Measurements from ENCODE around the gene GADD45A. TPM values are rescaled to one million over a fixed set of nuclear protein-coding genes. Genes with fewer than 3 reads are reported as not detected.
A peak's percentile ranks its signal among the peaks of the same experiment; 100 is the strongest.

Gene GADD45A
- total and polyA plus RNA-seq, 9 of the 15 experiments (the other 6 are each of a cell fraction or from before 2014, with no cell fraction given): 21.3 to 156 (median 62.1) TPM

GRCh38 chr1:67682659-67683197 is 2.3 kb upstream of the GADD45A start (continued):
- TF ChIP-seq, protein P1, sequence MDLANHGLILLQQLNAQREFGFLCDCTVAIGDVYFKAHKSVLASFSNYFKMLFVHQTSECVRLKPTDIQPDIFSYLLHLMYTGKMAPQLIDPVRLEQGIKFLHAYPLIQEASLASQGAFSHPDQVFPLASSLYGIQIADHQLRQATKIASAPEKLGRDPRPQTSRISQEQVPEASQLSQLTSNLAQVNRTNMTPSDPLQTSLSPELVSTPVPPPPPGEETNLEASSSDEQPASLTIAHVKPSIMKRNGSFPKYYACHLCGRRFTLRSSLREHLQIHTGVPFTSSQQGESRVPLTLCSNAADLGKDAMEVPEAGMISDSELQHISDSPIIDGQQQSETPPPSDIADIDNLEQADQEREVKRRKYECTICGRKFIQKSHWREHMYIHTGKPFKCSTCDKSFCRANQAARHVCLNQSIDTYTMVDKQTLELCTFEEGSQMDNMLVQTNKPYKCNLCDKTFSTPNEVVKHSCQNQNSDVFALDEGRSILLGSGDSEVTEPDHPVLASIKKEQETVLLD (IDR thresholded peaks at IDR 0.05): no peak
- TF ChIP-seq MNT (conservative IDR thresholded peaks at IDR 0.05) (peak in 1 of 2 experiments; percentile 28; a peak in 2 of 4 replicates), ATF7 (IDR thresholded peaks at IDR 0.05) (peak; percentile 94), HNRNPL (IDR thresholded peaks at IDR 0.05; ENCODE audit: low read depth, low read length) (no peak), STAT6 (CRISPR knock-in tag; IDR thresholded peaks at IDR 0.05) (no peak), ZNF133 (CRISPR knock-in tag; IDR thresholded peaks at IDR 0.05) (no peak), PRMT5 (CRISPR knock-in tag; IDR thresholded peaks at IDR 0.05) (no peak), SAFB (IDR thresholded peaks at IDR 0.05; ENCODE audit: borderline replicate concordance, low read depth, low read length) (no peak), SP1 (CRISPR knock-in tag; IDR thresholded peaks at IDR 0.05) (peak; percentile 47)
- TF ChIP-seq, protein P2, sequence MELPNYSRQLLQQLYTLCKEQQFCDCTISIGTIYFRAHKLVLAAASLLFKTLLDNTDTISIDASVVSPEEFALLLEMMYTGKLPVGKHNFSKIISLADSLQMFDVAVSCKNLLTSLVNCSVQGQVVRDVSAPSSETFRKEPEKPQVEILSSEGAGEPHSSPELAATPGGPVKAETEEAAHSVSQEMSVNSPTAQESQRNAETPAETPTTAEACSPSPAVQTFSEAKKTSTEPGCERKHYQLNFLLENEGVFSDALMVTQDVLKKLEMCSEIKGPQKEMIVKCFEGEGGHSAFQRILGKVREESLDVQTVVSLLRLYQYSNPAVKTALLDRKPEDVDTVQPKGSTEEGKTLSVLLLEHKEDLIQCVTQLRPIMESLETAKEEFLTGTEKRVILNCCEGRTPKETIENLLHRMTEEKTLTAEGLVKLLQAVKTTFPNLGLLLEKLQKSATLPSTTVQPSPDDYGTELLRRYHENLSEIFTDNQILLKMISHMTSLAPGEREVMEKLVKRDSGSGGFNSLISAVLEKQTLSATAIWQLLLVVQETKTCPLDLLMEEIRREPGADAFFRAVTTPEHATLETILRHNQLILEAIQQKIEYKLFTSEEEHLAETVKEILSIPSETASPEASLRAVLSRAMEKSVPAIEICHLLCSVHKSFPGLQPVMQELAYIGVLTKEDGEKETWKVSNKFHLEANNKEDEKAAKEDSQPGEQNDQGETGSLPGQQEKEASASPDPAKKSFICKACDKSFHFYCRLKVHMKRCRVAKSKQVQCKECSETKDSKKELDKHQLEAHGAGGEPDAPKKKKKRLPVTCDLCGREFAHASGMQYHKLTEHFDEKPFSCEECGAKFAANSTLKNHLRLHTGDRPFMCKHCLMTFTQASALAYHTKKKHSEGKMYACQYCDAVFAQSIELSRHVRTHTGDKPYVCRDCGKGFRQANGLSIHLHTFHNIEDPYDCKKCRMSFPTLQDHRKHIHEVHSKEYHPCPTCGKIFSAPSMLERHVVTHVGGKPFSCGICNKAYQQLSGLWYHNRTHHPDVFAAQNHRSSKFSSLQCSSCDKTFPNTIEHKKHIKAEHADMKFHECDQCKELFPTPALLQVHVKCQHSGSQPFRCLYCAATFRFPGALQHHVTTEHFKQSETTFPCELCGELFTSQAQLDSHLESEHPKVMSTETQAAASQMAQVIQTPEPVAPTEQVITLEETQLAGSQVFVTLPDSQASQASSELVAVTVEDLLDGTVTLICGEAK (IDR thresholded peaks at IDR 0.05): no peak
- TF ChIP-seq, protein P2 (CRISPR knock-in tag; IDR thresholded peaks at IDR 0.05): no peak
- TF ChIP-seq, protein P3, sequence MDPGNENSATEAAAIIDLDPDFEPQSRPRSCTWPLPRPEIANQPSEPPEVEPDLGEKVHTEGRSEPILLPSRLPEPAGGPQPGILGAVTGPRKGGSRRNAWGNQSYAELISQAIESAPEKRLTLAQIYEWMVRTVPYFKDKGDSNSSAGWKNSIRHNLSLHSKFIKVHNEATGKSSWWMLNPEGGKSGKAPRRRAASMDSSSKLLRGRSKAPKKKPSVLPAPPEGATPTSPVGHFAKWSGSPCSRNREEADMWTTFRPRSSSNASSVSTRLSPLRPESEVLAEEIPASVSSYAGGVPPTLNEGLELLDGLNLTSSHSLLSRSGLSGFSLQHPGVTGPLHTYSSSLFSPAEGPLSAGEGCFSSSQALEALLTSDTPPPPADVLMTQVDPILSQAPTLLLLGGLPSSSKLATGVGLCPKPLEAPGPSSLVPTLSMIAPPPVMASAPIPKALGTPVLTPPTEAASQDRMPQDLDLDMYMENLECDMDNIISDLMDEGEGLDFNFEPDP (CRISPR knock-in tag; IDR thresholded peaks at IDR 0.05): no peak
